Smooth muscle cell (in vitro differentiated cells): Measurements from ENCODE around the gene KLF4. TPM values are rescaled to one million over a fixed set of nuclear protein-coding genes. Genes with fewer than 3 reads are reported as not detected.

ENCODE experiments used
- DNase-seq: peaks from one replicate; lab custom pipeline; 2025; ENCODE audit not compliant: unreplicated experiment; lab: John Stamatoyannopoulos, UW
- H2AFZ ChIP-seq: fragments of 200-600 bp; sonication (generic); 2 replicates; pipeline ENCODE4 v1.6.0; 2016; ENCODE audit warnings: antibody characterized with exemption, low read depth, mild to moderate bottlenecking
- H3F3A ChIP-seq: fragments of 200-600 bp; sonication (generic); 2 replicates; pipeline ENCODE4 v1.6.0; 2017; ENCODE audit warnings: antibody characterized with exemption, low read depth
- H3K27ac ChIP-seq: fragments of 200-600 bp; sonication (generic); 2 replicates; pipeline ENCODE4 v1.5.1; 2016; ENCODE audit warnings: low read depth, mild to moderate bottlenecking
- H3K27me3 ChIP-seq: fragments of 200-600 bp; sonication (generic); 2 replicates; pipeline ENCODE4 v1.6.1; 2016; ENCODE audit warnings: low read depth, mild to moderate bottlenecking
- H3K36me3 ChIP-seq: fragments of 200-600 bp; sonication (generic); 2 replicates; pipeline ENCODE4 v1.5.1; 2016; ENCODE audit warnings: low read depth
- H3K4me1 ChIP-seq: fragments of 200-600 bp; sonication (generic); 2 replicates; pipeline ENCODE4 v1.5.1; 2016; ENCODE audit warnings: low read depth
- H3K4me2 ChIP-seq: fragments of 200-600 bp; sonication (generic); 2 replicates; pipeline ENCODE4 v1.6.0; 2016; ENCODE audit warnings: mild to moderate bottlenecking
- H3K4me3 ChIP-seq: fragments of 200-600 bp; sonication (generic); 2 replicates; pipeline ENCODE4 v1.5.1; 2016; ENCODE audit warnings: mild to moderate bottlenecking
- H3K79me2 ChIP-seq: fragments of 200-600 bp; sonication (generic); 2 replicates; pipeline ENCODE4 v1.6.0; 2016; ENCODE audit warnings: low read depth, mild to moderate bottlenecking
- H3K9ac ChIP-seq: fragments of 200-600 bp; sonication (generic); 2 replicates; pipeline ENCODE4 v1.6.0; 2016; ENCODE audit warnings: low read depth
- H3K9me3 ChIP-seq: fragments of 200-600 bp; sonication (generic); replicated peaks from 2 replicates; pipeline ENCODE4 v1.5.1; 2016; ENCODE audit warnings: low read depth
- H4K20me1 ChIP-seq: fragments of 200-600 bp; sonication (generic); 2 replicates; pipeline ENCODE4 v1.6.0; 2016; ENCODE audit warnings: low read depth
- WGBS: methylation state at CpG from one replicate; pipeline ENCODE4 v1.1.7; 2016; ENCODE audit warnings: low lambda C conversion rate; 5-methylcytosine and 5-hydroxymethylcytosine counted together
- polyA plus RNA-seq: library from polyadenylated mRNA; unstranded; fragments of >200 nt; fragmentation: Nextera tagmentation; extraction: Ambion mirVana; gene quantifications from 2 replicates; pipeline ENCODE4 v1.2.1, GENCODE V29; 2016
- total RNA-seq: library from RNA; depleted of rRNA; stranded (reverse); fragments of >200 nt; gene quantifications from 2 replicates; pipeline ENCODE4 v1.2.3, GENCODE V29; 2014
- TF ChIP-seq, protein P1 (sequence below): fragments of 200-600 bp; sonication (generic); IDR thresholded peaks from 2 replicates; pipeline ENCODE4 v1.5.1; 2017; ENCODE audit warnings: borderline replicate concordance, mild to moderate bottlenecking, antibody characterized with exemption; ENCODE audit not compliant: insufficient read depth, poor library complexity, severe bottlenecking

KLF4 gene
- total and polyA plus RNA-seq, 2 experiments from 2014 or later: 5.1 to 43.6 TPM

DNA sequence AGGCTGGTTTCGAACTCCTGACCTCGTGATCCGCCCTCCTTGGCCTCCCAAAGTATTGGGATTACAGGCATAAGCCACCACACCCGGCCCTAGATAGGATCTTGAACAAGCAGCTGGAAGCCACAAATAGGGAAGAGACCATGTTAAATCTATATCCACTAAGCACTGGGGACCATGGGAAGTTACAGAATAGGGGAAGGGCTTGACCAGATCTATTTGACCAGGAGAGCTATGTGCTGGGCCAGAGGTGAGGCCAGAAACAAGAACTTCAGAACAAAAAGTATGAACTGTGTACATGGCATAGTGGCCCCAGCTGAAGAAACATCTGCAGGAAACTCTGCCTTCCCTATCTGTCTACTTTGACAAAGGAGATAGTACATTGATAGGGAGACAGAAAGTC lies 10.8 kb downstream of the KLF4 start:
- WGBS: 90% methylated on average over 3 of the region's 4 CpGs
- Histone ChIP-seq H3K36me3 (no peaks in the 10 kb centered on the region), H4K20me1 (no peaks in the 10 kb centered on the region), H3K9ac (no peak overlapping the region), H3K27me3 (no peaks in the 10 kb centered on the region), H3K4me2 (no peak overlapping the region), H3K79me2 (no peaks in the 10 kb centered on the region), H3K4me3 (no peak overlapping the region), H2AFZ (no peak overlapping the region), H3F3A (no peaks in the 10 kb centered on the region), H3K9me3 (no peaks in the 10 kb centered on the region), H3K27ac (no peak overlapping the region), H3K4me1 (no peaks in the 10 kb centered on the region)
- TF ChIP-seq, protein P1, sequence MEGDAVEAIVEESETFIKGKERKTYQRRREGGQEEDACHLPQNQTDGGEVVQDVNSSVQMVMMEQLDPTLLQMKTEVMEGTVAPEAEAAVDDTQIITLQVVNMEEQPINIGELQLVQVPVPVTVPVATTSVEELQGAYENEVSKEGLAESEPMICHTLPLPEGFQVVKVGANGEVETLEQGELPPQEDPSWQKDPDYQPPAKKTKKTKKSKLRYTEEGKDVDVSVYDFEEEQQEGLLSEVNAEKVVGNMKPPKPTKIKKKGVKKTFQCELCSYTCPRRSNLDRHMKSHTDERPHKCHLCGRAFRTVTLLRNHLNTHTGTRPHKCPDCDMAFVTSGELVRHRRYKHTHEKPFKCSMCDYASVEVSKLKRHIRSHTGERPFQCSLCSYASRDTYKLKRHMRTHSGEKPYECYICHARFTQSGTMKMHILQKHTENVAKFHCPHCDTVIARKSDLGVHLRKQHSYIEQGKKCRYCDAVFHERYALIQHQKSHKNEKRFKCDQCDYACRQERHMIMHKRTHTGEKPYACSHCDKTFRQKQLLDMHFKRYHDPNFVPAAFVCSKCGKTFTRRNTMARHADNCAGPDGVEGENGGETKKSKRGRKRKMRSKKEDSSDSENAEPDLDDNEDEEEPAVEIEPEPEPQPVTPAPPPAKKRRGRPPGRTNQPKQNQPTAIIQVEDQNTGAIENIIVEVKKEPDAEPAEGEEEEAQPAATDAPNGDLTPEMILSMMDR: no peak
- no peak for DNase-seq

GRCh38 chr9:107474124-107474523 lies 15.4 kb downstream of the KLF4 start:
- Histone ChIP-seq H4K20me1 (no peaks in the 10 kb centered on the region), H3K27me3 (no peaks in the 10 kb centered on the region), H3K9me3 (no peaks in the 10 kb centered on the region), H3K79me2 (no peaks in the 10 kb centered on the region), H3F3A (no peaks in the 10 kb centered on the region), H3K4me2 (no peak overlapping the region), H3K9ac (no peak overlapping the region), H3K4me3 (no peak overlapping the region), H2AFZ (no peak overlapping the region), H3K27ac (no peak overlapping the region), H3K36me3 (no peaks in the 10 kb centered on the region), H3K4me1 (peaks cover 4% of the 10 kb centered on the region)
- 94% methylated on average over 6 of the region's 6 CpGs for WGBS
- TF ChIP-seq, protein P1: no peak
- no peak for DNase-seq

GRCh38 chr9:107472581-107473340 lies 16.8 kb downstream of the KLF4 start:
- TF ChIP-seq, protein P1: no peak
- H4K20me1 ChIP-seq: no peaks in the 10 kb centered on the region

DNA sequence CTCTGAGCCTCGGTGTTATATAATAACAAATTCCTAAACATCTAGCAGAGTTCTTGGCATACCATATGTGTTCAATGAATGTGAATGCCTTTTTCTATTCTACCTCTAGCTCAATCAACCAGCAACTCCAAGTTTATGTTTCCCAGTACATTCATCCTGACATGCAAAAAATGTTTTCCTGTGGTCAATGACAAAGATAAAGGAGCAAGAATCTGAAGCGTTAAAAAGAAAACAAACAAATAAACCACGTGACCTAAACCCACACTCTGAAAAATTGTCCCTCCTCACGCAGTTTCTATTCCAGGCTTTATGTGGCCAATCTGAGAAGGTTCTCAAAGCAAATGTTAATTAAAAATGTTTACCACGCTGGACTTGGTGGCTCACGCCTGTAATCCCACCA lies 18.0 kb downstream of the KLF4 start:
- Histone ChIP-seq H3K4me1 (peaks cover 4% of the 10 kb centered on the region), H3K9me3 (no peaks in the 10 kb centered on the region), H3K9ac (no peak overlapping the region), H3K4me2 (no peak overlapping the region), H2AFZ (no peak overlapping the region), H3K27me3 (no peaks in the 10 kb centered on the region), H4K20me1 (no peaks in the 10 kb centered on the region), H3K36me3 (no peaks in the 10 kb centered on the region), H3F3A (peaks cover 3% of the 10 kb centered on the region), H3K79me2 (no peaks in the 10 kb centered on the region), H3K4me3 (no peak overlapping the region), H3K27ac (no peak overlapping the region)
- TF ChIP-seq, protein P1: no peak
- DNase-seq: no peak
- WGBS: 64% methylated on average over 6 of the region's 6 CpGs

More at GRCh38 chr9:107472581-107473340, 16.8 kb downstream of the KLF4 start:
- Histone ChIP-seq H3K79me2 (no peaks in the 10 kb centered on the region), H3K36me3 (no peaks in the 10 kb centered on the region), H3K9ac (no peak overlapping the region), H3K27me3 (no peaks in the 10 kb centered on the region), H3K4me1 (peaks cover 4% of the 10 kb centered on the region), H2AFZ (no peak overlapping the region), H3K4me3 (no peak overlapping the region), H3K9me3 (no peaks in the 10 kb centered on the region), H3K27ac (no peak overlapping the region), H3F3A (no peaks in the 10 kb centered on the region), H3K4me2 (no peak overlapping the region)
- 74% methylated on average over 9 of the region's 9 CpGs for WGBS
- DNase-seq: no peak
